Measurements from ENCODE around the gene GRIK5.

The GRIK5 gene

GRCh38 chr19:42098781-42099180 is 28.8 kb upstream of the GRIK5 start:
- DNase-seq (no peak), ATAC-seq (ENCODE audit: insufficient read depth, low read depth) (no peak)
- H3K27ac ChIP-seq (ENCODE audit: low read length): no peak overlapping the region

GRCh38 chr19:42097461-42097860 is 27.5 kb upstream of the GRIK5 start:
- Histone ChIP-seq H3K4me3 (ENCODE audit: low read depth in 1 of 2, low read length in 2 of 2) (no peak overlapping the region), H3K27me3 (ENCODE audit: insufficient read depth, low read length, poor library complexity) (no peaks in the 10 kb centered on the region), H3K9ac (ENCODE audit: low read depth, low read length) (no peak overlapping the region), H3K36me3 (ENCODE audit: insufficient read depth, low read length) (no peaks in the 10 kb centered on the region), H3K9me3 (ENCODE audit: insufficient read depth, low read length, severe bottlenecking) (no peaks in the 10 kb centered on the region), H3K27ac (ENCODE audit: low read length) (no peak overlapping the region), H3K79me2 (ENCODE audit: insufficient read depth, low read length) (no peaks in the 10 kb centered on the region), H4K20me1 (ENCODE audit: insufficient read depth, low read length) (no peaks in the 10 kb centered on the region), H3K4me2 (ENCODE audit: insufficient read depth, low read length) (no peak overlapping the region), H3K4me1 (ENCODE audit: insufficient read depth, low read length) (0 out of 2 replicates have a peak, but pooled peaks cover under 1% of the 10 kb centered on the region), H2AFZ (ENCODE audit: low read depth, low read length) (no peak overlapping the region)
- no peak for TF ChIP-seq EZH2 (IDR thresholded peaks at IDR 0.05; ENCODE audit: borderline replicate concordance, low read depth, low read length, severe bottlenecking)
- TF ChIP-seq CTCF (IDR thresholded peaks at IDR 0.05; ENCODE audit: borderline replicate concordance, extremely low read depth, low read length, poor library complexity, severe bottlenecking): no peak
- ATAC-seq (ENCODE audit: insufficient read depth, low read depth): no peak
- DNase-seq: no peak

More at GRCh38 chr19:42098781-42099180, 28.8 kb upstream of the GRIK5 start:
- H3K4me1 ChIP-seq (ENCODE audit: insufficient read depth, low read length): no peaks in the 10 kb centered on the region
- no peaks in the 10 kb centered on the region for H4K20me1 ChIP-seq (ENCODE audit: insufficient read depth, low read length)
- no peaks in the 10 kb centered on the region for H3K79me2 ChIP-seq (ENCODE audit: insufficient read depth, low read length)
- H3K4me2 ChIP-seq (ENCODE audit: insufficient read depth, low read length): no peak overlapping the region
- no peaks in the 10 kb centered on the region for H3K9me3 ChIP-seq (ENCODE audit: insufficient read depth, low read length, severe bottlenecking)
- H3K9ac ChIP-seq (ENCODE audit: low read depth, low read length): no peak overlapping the region
- H3K36me3 ChIP-seq (ENCODE audit: insufficient read depth, low read length): no peaks in the 10 kb centered on the region
- H3K27me3 ChIP-seq (ENCODE audit: insufficient read depth, low read length, poor library complexity): no peaks in the 10 kb centered on the region
- H2AFZ ChIP-seq (ENCODE audit: low read depth, low read length): no peak overlapping the region
- TF ChIP-seq CTCF (IDR thresholded peaks at IDR 0.05; ENCODE audit: borderline replicate concordance, extremely low read depth, low read length, poor library complexity, severe bottlenecking) (no peak), EZH2 (IDR thresholded peaks at IDR 0.05; ENCODE audit: borderline replicate concordance, low read depth, low read length, severe bottlenecking) (no peak)
- H3K4me3 ChIP-seq (ENCODE audit: low read depth in 1 of 2, low read length in 2 of 2): no peak overlapping the region

- Histone ChIP-seq H3K27me3 (ENCODE audit: insufficient read depth, low read length, poor library complexity) (no peaks in the 10 kb centered on the region), H3K4me2 (ENCODE audit: insufficient read depth, low read length) (no peak overlapping the region), H3K9ac (ENCODE audit: low read depth, low read length) (no peak overlapping the region), H3K9me3 (ENCODE audit: insufficient read depth, low read length, severe bottlenecking) (no peaks in the 10 kb centered on the region), H3K4me1 (ENCODE audit: insufficient read depth, low read length) (0 out of 2 replicates have a peak, but pooled peaks cover 4% of the 10 kb centered on the region), H4K20me1 (ENCODE audit: insufficient read depth, low read length) (no peaks in the 10 kb centered on the region), H3K27ac (ENCODE audit: low read length) (no peak overlapping the region), H3K79me2 (ENCODE audit: insufficient read depth, low read length) (no peaks in the 10 kb centered on the region), H2AFZ (ENCODE audit: low read depth, low read length) (no peak overlapping the region), H3K4me3 (ENCODE audit: low read depth in 1 of 2, low read length in 2 of 2) (no peak overlapping the region), H3K36me3 (ENCODE audit: insufficient read depth, low read length) (no peaks in the 10 kb centered on the region)
- no peak for DNase-seq
- TF ChIP-seq EZH2 (IDR thresholded peaks at IDR 0.05; ENCODE audit: borderline replicate concordance, low read depth, low read length, severe bottlenecking): no peak
- no peak for TF ChIP-seq CTCF (IDR thresholded peaks at IDR 0.05; ENCODE audit: borderline replicate concordance, extremely low read depth, low read length, poor library complexity, severe bottlenecking)
- no peak for ATAC-seq (ENCODE audit: insufficient read depth, low read depth)
These were observed 26.3 kb upstream of the GRIK5 start for GRCh38 chr19:42096255-42096837.
